Activated CD4-positive, alpha-beta T cell treated with anti-CD3 and anti-CD28 coated beads, Interleukin-2, amount 50 U/mL, for 24 hours (primary cell): ENCODE data around the gene SLC12A2.

Experiments used
- DNase-seq, 2 donors: peaks; one replicate each; pipeline ENCODE4 v3.0.0-alpha.2; 2020; ENCODE audit warnings: low read depth in 1 of 2, low spot score in 1 of 2

Gene SLC12A2

DNA sequence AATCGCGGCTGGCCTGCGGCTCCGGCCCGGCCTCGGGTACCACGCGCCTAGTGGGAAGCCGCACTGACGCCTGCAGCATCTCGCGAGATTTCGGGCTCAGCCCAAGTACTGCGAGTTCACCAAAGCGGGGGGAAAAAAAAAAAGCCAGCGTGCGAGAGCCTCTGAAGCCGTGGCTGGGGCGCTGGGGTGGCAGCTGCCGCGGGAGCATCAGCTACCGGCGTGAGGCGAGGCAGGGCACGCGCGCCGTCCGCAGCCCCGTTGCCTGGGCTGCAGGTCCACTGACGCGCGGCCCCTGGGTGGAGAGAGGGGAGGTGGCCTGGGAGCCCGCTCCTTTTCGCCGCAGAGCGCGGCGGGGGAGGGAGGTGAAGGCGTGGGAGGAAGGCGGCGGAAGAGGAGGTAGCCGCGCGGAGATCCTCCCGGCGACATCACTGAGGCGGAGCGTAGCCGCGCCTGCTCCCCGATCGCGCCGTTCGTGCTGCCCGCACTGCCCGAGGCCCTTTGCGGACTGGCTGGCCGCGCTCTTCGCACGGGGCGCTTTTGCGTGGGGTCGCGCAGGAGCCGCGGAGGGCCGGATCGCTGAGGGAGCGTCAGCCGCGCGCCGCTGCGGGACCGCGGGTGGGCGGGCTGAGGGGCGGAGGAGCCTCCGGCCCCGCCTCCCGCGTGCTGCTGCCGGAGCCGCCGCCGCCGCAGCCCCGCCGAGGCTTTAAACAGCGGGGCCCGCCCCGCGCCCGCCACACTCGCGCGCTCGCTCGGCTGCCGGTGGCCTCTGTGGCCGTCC, at the start of gene SLC12A2:
Gene SLC12A2 (plus strand): TSS at position 734 of the 778 bp plus-strand sequence. CDS start 189 bp downstream, outside the sequence.
- DNase-seq, result peak; percentile 76 to 82

- DNase-seq, result no peak
Measured at GRCh38 chr5:128035689-128036088, 47.9 kb upstream of the SLC12A2 start.

DNA sequence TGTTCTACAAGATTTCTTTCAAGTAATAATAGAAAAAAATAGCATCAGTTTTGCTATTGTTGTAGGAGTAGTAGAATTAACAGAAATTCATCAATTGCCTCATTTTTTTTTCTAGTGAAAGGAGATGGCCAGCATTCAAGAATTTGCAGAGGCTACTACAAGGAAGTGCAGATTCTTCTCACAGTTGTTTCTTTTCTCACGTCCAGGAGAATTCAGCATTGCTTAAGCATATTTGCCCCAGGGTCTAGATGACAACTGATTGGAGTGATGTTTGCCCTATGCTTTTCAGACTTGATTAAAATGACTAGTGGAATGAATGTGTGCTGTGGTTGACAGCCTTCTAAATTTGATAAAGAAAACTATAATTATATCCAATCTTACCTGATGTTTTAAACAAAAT, 46.6 kb upstream of the SLC12A2 start:
- DNase-seq, result no peak

GRCh38 chr5:128038643-128039042, 44.9 kb upstream of the SLC12A2 start:
- no peak for DNase-seq

DNA sequence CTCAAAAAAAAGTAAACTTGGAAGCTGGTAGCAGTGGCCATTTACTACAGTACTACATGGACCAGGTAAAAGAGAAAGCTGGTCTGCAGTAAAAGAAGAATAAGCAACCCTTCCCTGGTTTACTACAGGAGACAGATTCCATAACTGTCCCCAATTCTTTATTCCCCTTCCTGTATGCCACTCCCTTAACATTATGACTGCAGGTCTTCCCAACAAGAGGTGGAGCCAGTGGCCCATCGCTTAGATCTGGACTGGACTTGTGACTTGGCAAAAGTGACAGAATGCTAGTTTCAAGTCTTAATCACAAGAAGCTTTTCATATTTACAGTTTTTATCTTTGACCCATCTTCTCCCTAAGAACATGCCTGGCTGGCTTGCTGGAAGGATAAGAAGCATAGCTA, 42.6 kb upstream of the SLC12A2 start:
- no peak for DNase-seq

GRCh38 chr5:128052780-128053179, 30.8 kb upstream of the SLC12A2 start:
- DNase-seq, result no peak

- no peak for DNase-seq
Measured at GRCh38 chr5:128053291-128053954, 30.1 kb upstream of the SLC12A2 start.

DNA sequence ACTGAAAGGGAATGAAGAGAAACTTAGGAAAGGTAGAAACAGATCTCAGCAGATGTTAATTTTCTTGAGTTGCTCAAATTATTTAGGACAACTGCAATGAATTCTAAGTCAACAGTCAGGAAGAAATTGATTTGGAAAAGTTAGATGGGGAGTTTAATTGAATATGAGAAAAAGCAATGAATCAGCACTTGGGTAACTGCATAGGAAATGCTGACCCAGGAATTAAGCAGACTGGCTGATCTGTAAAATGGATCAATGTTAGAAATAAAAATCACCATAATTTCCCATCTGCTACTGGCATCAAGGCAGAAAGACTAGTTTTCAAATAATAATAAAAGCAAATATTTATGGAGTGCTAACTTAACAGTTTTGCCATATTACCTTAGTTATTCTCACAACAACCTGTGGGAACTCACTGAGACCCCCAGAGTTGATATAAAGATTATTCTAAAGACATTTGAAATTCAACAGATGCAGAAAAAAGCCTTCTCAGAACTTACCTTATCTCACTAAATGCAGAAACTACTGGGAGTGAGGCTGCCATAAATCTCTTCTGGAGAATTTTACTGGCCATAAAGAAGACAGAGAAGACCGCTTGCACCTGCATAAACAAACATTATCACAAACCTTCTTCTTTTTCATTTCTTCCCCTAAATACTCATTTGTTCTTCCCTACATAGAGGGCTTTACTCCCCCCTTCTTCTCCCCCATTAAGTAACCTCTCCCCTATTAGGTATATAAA, 22.8 kb upstream of the SLC12A2 start:
- DNase-seq, result no peak

GRCh38 chr5:128062172-128062746, 21.3 kb upstream of the SLC12A2 start:
- no peak for DNase-seq

- no peak for DNase-seq
Measured at GRCh38 chr5:128074171-128074570, 9.4 kb upstream of the SLC12A2 start.

DNA sequence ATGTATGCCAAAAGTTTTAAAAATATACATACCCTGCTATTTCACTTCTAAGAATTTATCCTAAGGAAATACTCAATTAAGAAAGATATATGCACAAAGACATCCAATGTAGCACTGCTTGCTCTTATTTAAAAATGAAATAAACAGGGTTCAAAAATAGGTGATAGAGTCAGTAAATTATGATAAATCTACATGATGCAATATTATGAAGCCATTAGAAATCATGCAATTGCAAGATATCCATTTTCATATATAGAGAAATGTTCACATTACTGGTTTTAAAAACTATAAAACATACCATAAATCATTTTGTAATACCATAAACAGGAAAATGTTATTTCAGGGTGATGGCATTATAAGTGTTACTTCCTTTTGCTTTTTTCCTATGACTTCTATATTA, 8.6 kb upstream of the SLC12A2 start:
- no peak for DNase-seq

DNA sequence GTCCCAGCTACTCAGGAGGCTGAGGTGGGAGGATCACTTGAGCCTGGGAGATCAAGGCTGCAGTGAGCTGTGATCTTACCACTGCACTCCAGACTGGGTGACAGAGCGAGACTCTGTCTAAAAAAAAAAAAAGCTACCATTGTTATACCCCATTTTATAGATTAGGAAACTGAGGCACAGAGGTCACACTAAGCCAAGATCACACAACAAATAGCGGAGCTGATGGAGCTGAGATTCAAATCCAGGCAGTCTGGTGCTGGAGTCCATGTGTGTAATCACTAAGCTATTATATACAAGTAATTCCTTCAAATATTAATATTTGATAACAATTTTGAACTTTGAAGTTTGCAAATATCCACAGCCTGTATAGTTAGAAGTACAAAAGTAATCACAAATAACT, 6.0 kb upstream of the SLC12A2 start:
- no peak for DNase-seq

DNA sequence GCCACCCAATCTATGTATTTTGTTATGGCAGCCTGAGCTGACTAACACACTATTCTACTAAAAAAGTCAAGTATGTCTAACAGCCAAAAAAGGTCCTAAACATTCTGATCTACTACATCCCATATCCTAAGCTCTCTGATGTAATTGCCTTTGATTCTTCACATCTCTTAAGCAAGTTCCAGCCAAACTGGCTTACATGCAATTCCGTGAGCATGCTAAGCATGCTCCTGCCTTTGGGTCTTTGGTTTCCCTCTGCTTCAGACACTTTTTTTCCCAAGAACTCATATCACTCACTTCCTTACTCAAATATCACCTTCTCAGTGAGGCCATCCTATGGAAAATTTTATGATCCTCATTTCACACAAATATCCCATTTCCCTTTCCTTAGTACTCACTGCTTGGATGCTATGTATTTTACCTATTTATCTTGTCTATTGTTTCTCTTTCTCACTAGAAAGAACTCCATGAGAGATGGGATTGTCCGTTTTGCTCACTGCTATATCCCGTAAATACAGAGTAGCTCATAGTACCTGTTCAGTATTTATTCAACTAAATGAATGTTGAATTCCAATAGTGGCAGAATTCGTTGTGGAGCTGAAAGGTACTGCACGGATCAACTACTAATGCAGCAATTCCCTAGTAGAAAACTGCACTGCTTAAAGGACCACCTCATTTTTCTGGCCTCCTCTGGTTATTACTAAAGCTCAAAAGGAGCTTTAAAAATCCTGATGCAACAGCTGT, 2.3 kb upstream of the SLC12A2 start:
- DNase-seq, result no peak

DNA sequence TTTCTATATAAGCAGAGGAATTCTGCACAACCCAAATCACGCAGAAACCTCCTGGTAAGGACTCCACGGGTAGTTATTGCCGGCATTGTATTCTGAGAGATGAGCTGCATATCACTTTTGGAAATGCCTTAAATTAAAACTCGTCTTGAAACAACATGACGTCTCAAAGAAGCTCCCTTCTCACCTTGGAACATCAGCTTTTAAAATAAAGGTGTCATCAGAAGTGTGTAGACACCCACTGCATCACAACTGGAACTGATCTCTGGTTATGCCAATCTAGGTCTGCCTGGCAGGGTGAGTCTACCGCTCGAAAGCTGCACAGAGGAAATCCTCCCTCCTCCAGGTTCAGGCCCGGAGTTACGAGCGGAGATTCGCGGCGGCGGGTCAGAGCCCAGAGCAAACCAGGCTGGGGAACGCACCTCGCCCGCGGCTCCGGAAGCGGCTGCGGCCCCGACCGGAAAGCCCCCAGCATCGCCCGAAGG, 974 bp upstream of the SLC12A2 start:
- DNase-seq, result peak in 1 of 2 donors; percentile 76

DNA sequence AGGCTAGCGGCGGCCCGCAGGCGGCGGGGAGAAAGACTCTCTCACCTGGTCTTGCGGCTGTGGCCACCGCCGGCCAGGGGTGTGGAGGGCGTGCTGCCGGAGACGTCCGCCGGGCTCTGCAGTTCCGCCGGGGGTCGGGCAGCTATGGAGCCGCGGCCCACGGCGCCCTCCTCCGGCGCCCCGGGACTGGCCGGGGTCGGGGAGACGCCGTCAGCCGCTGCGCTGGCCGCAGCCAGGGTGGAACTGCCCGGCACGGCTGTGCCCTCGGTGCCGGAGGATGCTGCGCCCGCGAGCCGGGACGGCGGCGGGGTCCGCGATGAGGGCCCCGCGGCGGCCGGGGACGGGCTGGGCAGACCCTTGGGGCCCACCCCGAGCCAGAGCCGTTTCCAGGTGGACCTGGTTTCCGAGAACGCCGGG, 253 bp downstream of the SLC12A2 start:
- DNase-seq, result peak in 1 of 2 donors; percentile 2

DNA sequence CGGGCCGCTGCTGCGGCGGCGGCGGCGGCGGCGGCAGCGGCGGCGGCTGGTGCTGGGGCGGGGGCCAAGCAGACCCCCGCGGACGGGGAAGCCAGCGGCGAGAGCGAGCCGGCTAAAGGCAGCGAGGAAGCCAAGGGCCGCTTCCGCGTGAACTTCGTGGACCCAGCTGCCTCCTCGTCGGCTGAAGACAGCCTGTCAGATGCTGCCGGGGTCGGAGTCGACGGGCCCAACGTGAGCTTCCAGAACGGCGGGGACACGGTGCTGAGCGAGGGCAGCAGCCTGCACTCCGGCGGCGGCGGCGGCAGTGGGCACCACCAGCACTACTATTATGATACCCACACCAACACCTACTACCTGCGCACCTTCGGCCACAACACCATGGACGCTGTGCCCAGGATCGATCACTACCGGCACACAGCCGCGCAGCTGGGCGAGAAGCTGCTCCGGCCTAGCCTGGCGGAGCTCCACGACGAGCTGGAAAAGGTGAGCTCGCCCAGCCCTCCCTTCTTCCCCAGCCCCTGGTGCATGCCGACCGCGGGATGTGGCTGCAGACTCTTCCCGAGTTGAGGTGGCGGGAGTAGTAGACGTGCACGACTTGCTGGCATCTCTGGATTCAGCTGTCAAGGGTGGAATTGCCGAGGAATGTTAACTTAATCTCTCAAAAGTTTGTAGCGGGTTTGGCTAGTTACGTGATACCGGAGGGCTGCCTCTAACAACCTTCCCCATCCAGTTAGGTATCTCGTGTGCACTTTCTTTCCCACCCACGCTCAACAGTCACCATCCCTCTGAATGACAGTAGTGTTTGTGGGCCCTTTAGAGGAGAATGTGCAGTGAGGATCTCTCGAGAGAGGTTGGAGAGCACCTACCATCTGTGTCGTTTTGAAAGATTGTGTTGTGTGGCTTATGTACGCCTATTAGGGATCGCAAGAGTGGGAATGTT, 932 bp downstream of the SLC12A2 start:
- peak; percentile 14 to 52 for DNase-seq

- no peak for DNase-seq
Measured at GRCh38 chr5:128085413-128085812, 1.8 kb downstream of the SLC12A2 start.

DNA sequence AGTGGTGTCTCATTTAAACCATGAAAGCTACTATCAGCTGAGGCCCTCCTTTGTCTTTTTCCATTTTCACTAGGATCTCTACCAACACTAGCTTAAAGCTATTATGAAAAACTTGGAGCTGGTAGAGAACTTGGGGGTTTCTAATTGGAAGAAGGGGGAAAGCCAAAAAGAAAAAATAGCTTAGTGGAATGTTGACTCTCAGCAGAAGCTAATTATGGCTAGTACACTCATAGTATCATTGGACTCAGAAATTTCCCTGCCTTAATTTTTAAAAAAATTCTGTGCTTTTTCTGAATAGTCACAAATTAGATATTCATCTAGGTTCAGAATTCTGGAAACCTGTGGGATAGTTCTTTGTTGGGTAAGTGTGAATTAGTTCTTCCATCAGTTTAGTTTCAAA, 8.0 kb downstream of the SLC12A2 start:
- DNase-seq, result no peak

DNA sequence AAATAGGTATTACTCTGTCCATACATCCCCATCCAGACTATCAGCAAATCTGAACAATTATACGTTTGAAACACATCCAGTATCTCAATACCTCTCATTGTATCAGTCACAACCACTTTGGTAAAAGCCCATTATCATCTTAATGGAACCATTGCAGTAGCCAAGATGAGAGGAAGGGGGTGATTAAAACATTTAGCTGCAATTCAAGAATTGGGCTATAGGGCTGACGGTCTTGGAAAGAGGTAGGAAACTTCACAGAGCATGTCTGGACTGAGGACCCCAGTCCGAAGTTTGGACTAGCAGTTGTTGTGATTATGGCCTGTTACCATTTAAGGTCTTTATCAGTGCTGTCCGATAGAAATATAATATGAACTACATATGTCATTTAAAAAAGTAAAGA, 8.6 kb downstream of the SLC12A2 start:
- DNase-seq, result no peak

DNA sequence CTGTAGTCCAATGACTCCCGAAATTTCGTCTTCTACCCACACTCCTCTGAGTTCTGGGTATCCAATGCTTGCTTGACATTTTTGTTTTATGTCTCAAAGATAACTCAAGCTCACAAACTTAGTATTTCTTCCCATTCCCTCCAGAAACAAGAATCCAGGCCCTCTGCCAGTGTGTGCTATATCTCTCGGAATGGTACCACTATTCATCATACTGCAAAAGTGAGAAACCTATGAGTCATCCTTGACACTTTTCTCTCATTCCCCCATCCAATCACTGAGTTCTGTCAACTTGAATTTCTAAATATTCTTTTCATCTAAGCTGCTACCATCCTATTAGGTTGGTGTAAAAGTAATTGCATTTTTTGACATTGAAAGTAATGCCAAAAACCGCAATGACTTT, 9.8 kb downstream of the SLC12A2 start:
- no peak for DNase-seq
